ENCODE data around the gene EHF. TPM values are rescaled to one million over a fixed set of nuclear protein-coding genes. Genes with fewer than 3 reads are reported as not detected.
A peak's percentile ranks its signal among the peaks of the same experiment; 100 is the strongest.

EHF gene
- polyA plus RNA-seq, 1 donor (not counting 4 experiments of a cell fraction or from before 2014, with no cell fraction given), result 64.2 TPM

GRCh38 chr11:34594603-34595002 lies 26.3 kb upstream of the EHF start:
- Histone ChIP-seq H3K36me3 (ENCODE audit: control insufficient read depth in 2 of 2, extremely low read depth in 1 of 2, insufficient read depth in 2 of 2, low read length in 2 of 2) (no peaks in the 10 kb centered on the region), H3K27ac (ENCODE audit: control insufficient read depth, insufficient read depth, low read length) (peak overlapping the region; percentile 46), H3K4me2 (ENCODE audit: control insufficient read depth, extremely low read depth, insufficient read depth, low read depth, low read length) (peak overlapping the region; percentile 57), H4K20me1 (ENCODE audit: control insufficient read depth, extremely low read depth, insufficient read depth, low read length) (no peaks in the 10 kb centered on the region), H3K79me2 (ENCODE audit: control insufficient read depth, insufficient read depth, low read length) (no peaks in the 10 kb centered on the region), H2AFZ (ENCODE audit: control insufficient read depth, low read length) (peak overlapping the region; percentile 61), H3K9me3 (ENCODE audit: control insufficient read depth, low read depth, low read length) (no peaks in the 10 kb centered on the region), H3K9ac (ENCODE audit: control insufficient read depth, extremely low read depth, insufficient read depth, low read length) (no peak overlapping the region), H3K9me1 (ENCODE audit: control insufficient read depth, extremely low read depth, insufficient read depth, low read length) (no peaks in the 10 kb centered on the region), H3K27me3 (ENCODE audit: control insufficient read depth, extremely low read depth, insufficient read depth, low read length) (no peaks in the 10 kb centered on the region), H3K4me1 (ENCODE audit: control insufficient read depth, extremely low read depth, insufficient read depth, low read length) (peaks cover 20% of the 10 kb centered on the region), H3K4me3 (ENCODE audit: control insufficient read depth in 2 of 3, extremely low read depth in 1 of 3, insufficient read depth in 2 of 3, low read depth in 1 of 3, low read length in 3 of 3) (no peak overlapping the region)
- FAIRE-seq (peak; percentile 83), DNase-seq (ENCODE audit: low read depth, low spot score) (no peak)
- dilution Hi-C loops (cut with MboI; ENCODE audit: extremely low pct_ligation_motif_present, low sequenced_read_pairs), result no loop called here
- TF ChIP-seq CTCF (optimal IDR thresholded peaks at IDR 0.05 in 1 of 3, IDR thresholded peaks at IDR 0.05 in 1 of 3, conservative IDR thresholded peaks at IDR 0.05 in 1 of 3; ENCODE audit: extremely low read depth in 1 of 3, insufficient read depth in 2 of 3, low read length in 3 of 3) (no peak), EZH2 (IDR thresholded peaks at IDR 0.05; ENCODE audit: low read length) (no peak)

GRCh38 chr11:34595391-34595790 lies 25.5 kb upstream of the EHF start:
- Histone ChIP-seq H3K9me1 (ENCODE audit: control insufficient read depth, extremely low read depth, insufficient read depth, low read length) (no peaks in the 10 kb centered on the region), H3K4me3 (ENCODE audit: control insufficient read depth in 2 of 3, extremely low read depth in 1 of 3, insufficient read depth in 2 of 3, low read depth in 1 of 3, low read length in 3 of 3) (no peak overlapping the region), H3K36me3 (ENCODE audit: control insufficient read depth in 2 of 2, extremely low read depth in 1 of 2, insufficient read depth in 2 of 2, low read length in 2 of 2) (no peaks in the 10 kb centered on the region), H3K4me2 (ENCODE audit: control insufficient read depth, extremely low read depth, insufficient read depth, low read depth, low read length) (peak overlapping the region; percentile 57), H4K20me1 (ENCODE audit: control insufficient read depth, extremely low read depth, insufficient read depth, low read length) (no peaks in the 10 kb centered on the region), H3K9ac (ENCODE audit: control insufficient read depth, extremely low read depth, insufficient read depth, low read length) (no peak overlapping the region), H3K9me3 (ENCODE audit: control insufficient read depth, low read depth, low read length) (no peaks in the 10 kb centered on the region), H3K79me2 (ENCODE audit: control insufficient read depth, insufficient read depth, low read length) (no peaks in the 10 kb centered on the region), H2AFZ (ENCODE audit: control insufficient read depth, low read length) (peak overlapping the region; percentile 61), H3K4me1 (ENCODE audit: control insufficient read depth, extremely low read depth, insufficient read depth, low read length) (peaks cover 28% of the 10 kb centered on the region), H3K27me3 (ENCODE audit: control insufficient read depth, extremely low read depth, insufficient read depth, low read length) (no peaks in the 10 kb centered on the region), H3K27ac (ENCODE audit: control insufficient read depth, insufficient read depth, low read length) (peak overlapping the region; percentile 46)
- FAIRE-seq (no peak), DNase-seq (ENCODE audit: low read depth, low spot score) (no peak)
- dilution Hi-C loops (cut with MboI; ENCODE audit: extremely low pct_ligation_motif_present, low sequenced_read_pairs), result no loop called here
- TF ChIP-seq CTCF (optimal IDR thresholded peaks at IDR 0.05 in 1 of 3, IDR thresholded peaks at IDR 0.05 in 1 of 3, conservative IDR thresholded peaks at IDR 0.05 in 1 of 3; ENCODE audit: extremely low read depth in 1 of 3, insufficient read depth in 2 of 3, low read length in 3 of 3) (no peak), EZH2 (IDR thresholded peaks at IDR 0.05; ENCODE audit: low read length) (no peak)

All from keratinocyte (primary cell).